Breast epithelium (tissue), 4 donors: ENCODE measurements around the gene NTN4. TPM values are rescaled to one million over a fixed set of nuclear protein-coding genes. Genes with fewer than 3 reads are reported as not detected.

Experiments used
- DNase-seq, 2 donors: peaks; one replicate each; pipeline ENCODE4 v3.0.0-alpha.2; 2019; ENCODE audit warnings: low spot score in 2 of 2
- H3K27ac ChIP-seq, 2 donors: fragments of 200-600 bp; sonication (generic) in 1 of 2; one replicate each; pipeline ENCODE4 v1.5.1; 2016 to 2019; ENCODE audit warnings: mild to moderate bottlenecking in 1 of 2
- H3K27me3 ChIP-seq, 2 donors: fragments of 200-600 bp; sonication (generic) in 1 of 2; one replicate each; pipeline versions ENCODE4 v1.5.1 to v1.6.0; 2017 to 2019; ENCODE audit warnings: control low read depth in 1 of 2, mild to moderate bottlenecking in 1 of 2
- H3K36me3 ChIP-seq: fragments of 200-600 bp; one replicate; pipeline ENCODE4 v1.5.1; 2019
- H3K4me1 ChIP-seq, 2 donors: fragments of 200-600 bp; sonication (generic); one replicate each; pipeline ENCODE4 v1.5.1; 2016 to 2019; ENCODE audit warnings: control low read depth in 1 of 2
- H3K4me3 ChIP-seq, 3 donors: fragments of 200-600 bp; sonication (generic); 1 replicate in 2 of 3; 2 replicates in 1 of 3; pipeline ENCODE4 v1.5.1; 2016 to 2019; ENCODE audit warnings: mild to moderate bottlenecking in 3 of 3, moderate library complexity in 2 of 3
- H3K9me3 ChIP-seq, 2 donors: fragments of 200-600 bp; sonication (generic) in 1 of 2; one replicate each; pipeline ENCODE4 v1.5.1; 2016 to 2019; ENCODE audit warnings: control low read depth in 1 of 2
- POLR2A ChIP-seq: fragments of 450-650 bp; IDR thresholded peaks from one replicate; pipeline ENCODE4 v1.6.1; 2016; ENCODE audit warnings: antibody characterized with exemption, mild to moderate bottlenecking, moderate library complexity
- POLR2AphosphoS5 ChIP-seq, 3 donors: sonication (generic); formaldehyde crosslinking; IDR thresholded peaks; one replicate each; pipeline ENCODE4 v1.6.1; 2017; ENCODE audit warnings: antibody characterized with exemption in 3 of 3
- intact Hi-C: fragments of 100-400 bp; cut with DNase I; formaldehyde crosslinking; loops from one replicate; pipeline ENCODE4 v1.15.1; 2023; ENCODE audit warnings: low total_unique reads
- total RNA-seq, 3 donors: library from RNA; depleted of rRNA; stranded (reverse); fragments of >200 nt; gene quantifications; one replicate each; pipeline ENCODE4 v1.1.0, GENCODE V29; 2016
- TF ChIP-seq, protein P1 (sequence below), 3 donors: fragments of 450-650 bp; IDR thresholded peaks; one replicate each; pipeline ENCODE4 v1.5.1; 2016 to 2017; ENCODE audit warnings: antibody characterized with exemption in 3 of 3, mild to moderate bottlenecking in 3 of 3, moderate library complexity in 3 of 3

Gene NTN4
- total RNA-seq, 3 donors from 2014 or later: 27.4 to 188 (median 110) TPM

DNA sequence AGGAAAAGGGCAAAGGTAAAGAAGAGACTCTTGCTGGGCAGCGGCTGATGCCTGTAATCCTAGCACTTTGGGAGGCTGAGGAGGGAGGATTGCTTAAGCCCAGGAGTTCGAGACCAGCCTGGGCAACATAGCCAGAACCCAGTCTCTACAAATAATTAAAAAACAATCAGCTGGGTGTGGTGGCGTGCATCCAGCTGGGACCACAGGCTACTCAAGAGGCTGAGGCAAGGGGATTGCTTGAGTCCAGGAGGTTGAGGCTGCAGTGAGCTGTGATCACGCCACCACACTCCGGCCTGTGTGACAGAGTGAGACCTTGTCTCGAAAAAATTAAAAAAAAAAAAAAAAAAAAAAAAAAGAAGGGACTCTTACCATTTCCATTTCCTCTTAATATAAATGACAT is 138.9 kb downstream of the NTN4 start:
- no peak for DNase-seq
- no peak overlapping the region for H3K27ac ChIP-seq
- H3K27me3 ChIP-seq: no peaks in the 10 kb centered on the region
- no peaks in the 10 kb centered on the region for H3K36me3 ChIP-seq
- no peak overlapping the region for H3K4me3 ChIP-seq
- no peak for TF ChIP-seq POLR2A
- TF ChIP-seq, protein P1, sequence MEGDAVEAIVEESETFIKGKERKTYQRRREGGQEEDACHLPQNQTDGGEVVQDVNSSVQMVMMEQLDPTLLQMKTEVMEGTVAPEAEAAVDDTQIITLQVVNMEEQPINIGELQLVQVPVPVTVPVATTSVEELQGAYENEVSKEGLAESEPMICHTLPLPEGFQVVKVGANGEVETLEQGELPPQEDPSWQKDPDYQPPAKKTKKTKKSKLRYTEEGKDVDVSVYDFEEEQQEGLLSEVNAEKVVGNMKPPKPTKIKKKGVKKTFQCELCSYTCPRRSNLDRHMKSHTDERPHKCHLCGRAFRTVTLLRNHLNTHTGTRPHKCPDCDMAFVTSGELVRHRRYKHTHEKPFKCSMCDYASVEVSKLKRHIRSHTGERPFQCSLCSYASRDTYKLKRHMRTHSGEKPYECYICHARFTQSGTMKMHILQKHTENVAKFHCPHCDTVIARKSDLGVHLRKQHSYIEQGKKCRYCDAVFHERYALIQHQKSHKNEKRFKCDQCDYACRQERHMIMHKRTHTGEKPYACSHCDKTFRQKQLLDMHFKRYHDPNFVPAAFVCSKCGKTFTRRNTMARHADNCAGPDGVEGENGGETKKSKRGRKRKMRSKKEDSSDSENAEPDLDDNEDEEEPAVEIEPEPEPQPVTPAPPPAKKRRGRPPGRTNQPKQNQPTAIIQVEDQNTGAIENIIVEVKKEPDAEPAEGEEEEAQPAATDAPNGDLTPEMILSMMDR (IDR thresholded peaks at IDR 0.05): no peak
- no peak for TF ChIP-seq POLR2AphosphoS5 (IDR thresholded peaks at IDR 0.05)
- H3K9me3 ChIP-seq: no peaks in the 10 kb centered on the region
- peaks cover 5 to 7% of the 10 kb centered on the region in 2 donors for H3K4me1 ChIP-seq
- intact Hi-C loops: no loop called here

GRCh38 chr12:95648990-95649791 is 141.4 kb downstream of the NTN4 start:
- Histone ChIP-seq H3K9me3 (no peaks in the 10 kb centered on the region), H3K36me3 (no peaks in the 10 kb centered on the region), H3K4me1 (peaks cover 5 to 6% of the 10 kb centered on the region in 2 donors), H3K27me3 (no peaks in the 10 kb centered on the region), H3K4me3 (no peak overlapping the region), H3K27ac (peak overlapping the region; percentile 73 to 83)
- TF ChIP-seq POLR2A (no peak), POLR2AphosphoS5 (IDR thresholded peaks at IDR 0.05) (peak in 1 of 3 donors; percentile 18)
- TF ChIP-seq, protein P1 (IDR thresholded peaks at IDR 0.05): no peak
- peak in 1 of 2 donors; percentile 75 for DNase-seq
- intact Hi-C loops: no loop called here

DNA sequence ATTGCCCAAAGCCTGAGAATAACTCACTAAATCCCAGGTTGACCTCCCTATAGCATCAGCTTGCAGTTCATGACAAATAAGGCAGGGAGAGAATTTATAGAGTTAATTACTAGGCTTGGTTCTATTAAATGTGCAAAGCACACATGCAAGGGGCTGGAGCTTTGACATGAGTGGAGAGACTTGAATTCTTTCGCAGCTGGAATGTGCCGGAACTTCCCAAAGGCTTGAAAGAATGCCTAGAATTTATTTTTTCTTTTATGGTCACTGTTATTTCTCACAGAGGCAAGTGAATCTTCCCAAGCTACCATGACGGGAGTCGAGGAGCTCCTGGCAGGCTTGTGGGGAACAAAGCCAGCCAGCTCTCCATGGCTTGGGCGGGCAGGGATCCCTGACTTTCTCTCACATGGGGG is 143.8 kb downstream of the NTN4 start:
- no peaks in the 10 kb centered on the region for H3K9me3 ChIP-seq
- H3K4me3 ChIP-seq: peak overlapping the region in 1 of 3 donors; percentile 36
- no peak for DNase-seq
- H3K27me3 ChIP-seq: no peaks in the 10 kb centered on the region
- intact Hi-C loops: no loop called here
- peaks cover 0 to 5% of the 10 kb centered on the region in 2 donors for H3K4me1 ChIP-seq
- no peaks in the 10 kb centered on the region for H3K36me3 ChIP-seq
- H3K27ac ChIP-seq: peak overlapping the region; percentile 70 to 76
- TF ChIP-seq, protein P1 (IDR thresholded peaks at IDR 0.05): no peak
- TF ChIP-seq POLR2A (no peak), POLR2AphosphoS5 (IDR thresholded peaks at IDR 0.05) (no peak)

GRCh38 chr12:95643256-95643655 is 147.3 kb downstream of the NTN4 start:
- DNase-seq: no peak
- H3K27ac ChIP-seq: no peak overlapping the region
- intact Hi-C loops: no loop called here

DNA sequence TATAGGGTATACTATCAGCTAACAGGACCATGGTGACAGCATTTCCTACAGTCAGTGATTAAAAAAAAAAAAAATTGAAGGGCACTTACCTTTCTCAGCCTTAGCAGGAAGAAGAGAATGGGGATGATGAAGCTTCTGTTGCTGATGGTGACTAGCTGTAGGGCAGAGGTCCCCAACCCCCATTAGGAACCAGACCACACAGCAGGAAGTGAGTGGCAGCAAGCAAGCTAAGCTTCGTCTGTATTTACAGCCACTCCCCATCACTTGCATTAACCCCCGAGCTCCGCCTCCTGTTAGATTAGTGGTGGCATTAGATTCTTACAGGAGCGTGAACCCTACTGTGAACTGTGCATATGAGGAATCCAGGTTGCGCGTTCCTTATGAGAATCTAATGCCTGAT is 148.0 kb downstream of the NTN4 start:
- H3K36me3 ChIP-seq: no peaks in the 10 kb centered on the region
- peaks cover 0 to 5% of the 10 kb centered on the region in 2 donors for H3K4me1 ChIP-seq
- no peak for DNase-seq
- TF ChIP-seq POLR2A (no peak), POLR2AphosphoS5 (IDR thresholded peaks at IDR 0.05) (no peak)
- TF ChIP-seq, protein P1 (IDR thresholded peaks at IDR 0.05): no peak
- intact Hi-C loops: no loop called here
- H3K9me3 ChIP-seq: no peaks in the 10 kb centered on the region
- no peak overlapping the region for H3K27ac ChIP-seq
- H3K4me3 ChIP-seq: no peak overlapping the region
- H3K27me3 ChIP-seq: no peaks in the 10 kb centered on the region

More at GRCh38 chr12:95643256-95643655, 147.3 kb downstream of the NTN4 start:
- TF ChIP-seq, protein P1 (IDR thresholded peaks at IDR 0.05): no peak
- TF ChIP-seq POLR2AphosphoS5 (IDR thresholded peaks at IDR 0.05) (no peak), POLR2A (no peak)
- Histone ChIP-seq H3K36me3 (no peaks in the 10 kb centered on the region), H3K27me3 (no peaks in the 10 kb centered on the region), H3K4me1 (peaks cover 0 to 5% of the 10 kb centered on the region in 2 donors), H3K4me3 (no peak overlapping the region), H3K9me3 (no peaks in the 10 kb centered on the region)
